ENCODE measurements around the gene PTPN12. TPM values are rescaled to one million over a fixed set of nuclear protein-coding genes. Genes with fewer than 3 reads are reported as not detected.

PTPN12 gene
- total RNA-seq, 1 donor: 17.0 TPM

GRCh38 chr7:77657427-77658224, 120.5 kb downstream of the PTPN12 start:
- DNase-seq (ENCODE audit: low read depth in 2 of 3, low spot score in 2 of 3): peak; percentile 6 to 75 (median 51)

DNA sequence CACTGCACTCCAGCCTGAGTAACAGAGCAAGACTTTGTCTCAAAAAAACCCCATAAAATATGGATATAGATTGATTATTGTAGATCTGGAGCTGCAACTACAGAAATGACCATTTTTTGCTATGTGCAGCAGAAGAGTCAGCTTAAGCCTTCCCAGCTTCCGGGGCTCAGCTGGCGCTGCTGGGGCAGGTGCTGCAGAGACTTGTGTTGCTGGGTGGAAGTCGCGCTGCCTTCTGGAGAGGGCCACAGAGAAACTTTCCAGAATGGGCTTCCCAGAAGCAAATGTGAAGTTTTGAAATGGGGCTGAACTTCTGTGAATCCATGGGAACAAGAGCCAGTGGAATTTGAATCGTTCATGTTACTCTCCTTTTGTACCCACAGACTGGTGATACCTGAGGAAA, 121.8 kb downstream of the PTPN12 start:
- no peak for DNase-seq (ENCODE audit: low read depth in 2 of 3, low spot score in 2 of 3)

- no peak for DNase-seq (ENCODE audit: low read depth in 2 of 3, low spot score in 2 of 3)
Measured at GRCh38 chr7:77661816-77662215, 124.7 kb downstream of the PTPN12 start.

- DNase-seq (ENCODE audit: low read depth in 2 of 3, low spot score in 2 of 3): no peak
Measured at GRCh38 chr7:77662869-77663268, 125.8 kb downstream of the PTPN12 start.

- no peak for DNase-seq (ENCODE audit: low read depth in 2 of 3, low spot score in 2 of 3)
Measured at GRCh38 chr7:77664715-77665114, 127.6 kb downstream of the PTPN12 start.

DNA sequence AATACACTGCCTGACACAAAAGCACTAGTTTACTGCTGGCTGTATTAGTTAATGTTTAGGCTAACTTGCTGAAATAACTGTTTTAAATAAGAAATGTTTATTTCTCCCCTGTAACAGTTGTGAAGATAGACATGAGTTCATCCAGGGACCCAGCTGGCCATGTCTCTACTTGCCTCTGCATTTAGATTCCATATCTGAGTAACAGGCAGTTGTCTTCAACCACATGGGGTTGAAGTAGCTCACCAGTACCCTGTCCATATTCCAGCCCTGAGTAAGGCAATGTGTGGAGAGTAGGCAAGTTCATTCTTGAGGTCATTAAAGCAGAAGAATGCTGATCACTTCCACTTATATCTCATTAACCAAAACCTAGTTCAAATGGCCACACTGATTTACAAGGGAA, 128.1 kb downstream of the PTPN12 start:
- no peak for DNase-seq (ENCODE audit: low read depth in 2 of 3, low spot score in 2 of 3)

DNA sequence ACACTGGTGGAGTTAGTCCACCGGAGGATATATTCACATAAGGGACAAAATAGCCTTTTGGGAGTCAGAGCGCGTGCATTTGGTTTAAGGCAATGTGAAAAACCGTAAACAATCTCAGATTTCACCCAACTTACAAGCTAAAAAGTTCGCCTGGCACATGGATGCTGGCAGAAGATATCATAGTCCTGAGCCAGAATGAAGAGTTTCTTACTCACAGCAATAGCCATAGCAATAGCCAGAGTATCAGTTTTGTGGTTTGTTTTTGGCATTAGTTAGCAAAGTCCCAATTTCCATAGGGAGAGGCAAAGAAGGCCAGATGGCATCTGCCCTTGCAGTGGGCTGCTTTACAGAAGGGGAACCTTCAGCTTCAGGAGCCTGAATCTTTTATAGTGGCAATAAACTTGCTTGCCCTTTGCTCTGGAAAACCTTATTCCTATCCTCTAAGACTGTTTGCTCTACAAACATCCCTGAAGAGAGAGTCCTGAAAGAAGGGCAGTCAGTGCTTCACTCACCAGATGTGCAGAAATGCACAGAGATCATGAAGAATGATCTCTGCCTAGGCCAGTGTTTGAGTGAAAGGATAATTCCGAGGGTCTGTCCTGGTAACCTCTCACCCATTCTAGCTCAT, 130.5 kb downstream of the PTPN12 start:
- no peak for DNase-seq (ENCODE audit: low read depth in 2 of 3, low spot score in 2 of 3)

DNA sequence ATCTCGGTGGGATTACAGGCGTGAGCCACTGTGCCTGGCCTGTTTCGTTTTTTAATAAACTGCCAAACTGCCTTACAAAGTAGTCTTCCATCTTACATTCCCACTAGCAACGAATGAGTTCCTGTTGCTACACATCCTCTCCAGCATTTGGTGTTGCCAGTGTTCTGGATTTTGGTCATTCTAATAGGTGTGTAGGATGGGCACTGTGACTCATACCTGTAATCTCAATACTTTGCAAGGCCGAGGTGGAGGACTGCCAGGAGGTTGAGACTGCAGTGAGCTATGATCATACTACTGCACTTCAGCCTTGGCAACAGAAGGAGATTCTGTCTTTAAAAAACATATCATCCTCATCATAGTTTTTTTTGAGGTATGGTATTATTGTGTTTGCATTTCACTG, 137.8 kb downstream of the PTPN12 start:
- no peak for DNase-seq (ENCODE audit: low read depth in 2 of 3, low spot score in 2 of 3)

- DNase-seq (ENCODE audit: low read depth in 2 of 3, low spot score in 2 of 3): no peak
Measured at GRCh38 chr7:77679608-77680007, 142.5 kb downstream of the PTPN12 start.

DNA sequence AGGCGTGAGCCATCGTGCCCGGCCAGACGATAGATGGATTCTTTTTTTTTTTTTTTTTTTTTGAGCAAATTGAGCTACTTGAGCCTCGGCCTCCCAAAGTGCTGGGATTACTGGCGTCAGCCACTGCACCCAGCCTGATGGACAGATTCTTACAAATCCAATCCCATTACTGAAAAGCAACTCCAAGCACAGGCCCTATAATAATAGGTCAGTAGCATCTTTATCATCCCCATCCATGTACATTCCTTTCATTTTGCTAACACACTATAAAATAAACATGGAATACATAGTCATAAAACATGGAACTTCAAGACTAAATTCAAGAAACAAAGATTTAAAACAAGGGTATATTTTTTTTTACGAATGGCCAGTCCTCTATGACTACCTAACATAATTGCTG, 143.2 kb downstream of the PTPN12 start:
- no peak for DNase-seq (ENCODE audit: low read depth in 2 of 3, low spot score in 2 of 3)

DNA sequence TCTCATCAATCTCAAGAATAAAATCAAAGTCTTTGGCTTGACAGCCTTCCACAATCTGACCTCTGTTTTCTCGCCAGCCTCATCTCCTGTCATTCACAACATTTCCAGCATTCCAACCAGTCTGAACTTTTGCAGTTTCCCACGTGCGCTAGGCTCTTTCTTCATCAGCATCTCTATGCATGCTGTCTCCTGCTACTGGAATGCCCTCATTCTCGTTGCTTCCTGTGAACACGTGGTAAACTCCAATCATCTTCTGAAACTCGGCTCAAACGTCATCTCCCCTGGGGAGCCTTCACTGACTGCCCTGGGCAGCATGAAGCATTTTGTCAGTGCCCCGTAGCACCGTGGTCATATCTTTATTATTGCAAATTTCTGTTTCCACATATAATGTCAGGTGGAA, 146.9 kb downstream of the PTPN12 start:
- DNase-seq (ENCODE audit: low read depth in 2 of 3, low spot score in 2 of 3): no peak

GRCh38 chr7:77685233-77685632, 148.1 kb downstream of the PTPN12 start:
- DNase-seq (ENCODE audit: low read depth in 2 of 3, low spot score in 2 of 3): peak in 1 of 3 donors; percentile 7

- no peak for DNase-seq (ENCODE audit: low read depth in 2 of 3, low spot score in 2 of 3)
Measured at GRCh38 chr7:77687100-77687746, 150.1 kb downstream of the PTPN12 start.

DNA sequence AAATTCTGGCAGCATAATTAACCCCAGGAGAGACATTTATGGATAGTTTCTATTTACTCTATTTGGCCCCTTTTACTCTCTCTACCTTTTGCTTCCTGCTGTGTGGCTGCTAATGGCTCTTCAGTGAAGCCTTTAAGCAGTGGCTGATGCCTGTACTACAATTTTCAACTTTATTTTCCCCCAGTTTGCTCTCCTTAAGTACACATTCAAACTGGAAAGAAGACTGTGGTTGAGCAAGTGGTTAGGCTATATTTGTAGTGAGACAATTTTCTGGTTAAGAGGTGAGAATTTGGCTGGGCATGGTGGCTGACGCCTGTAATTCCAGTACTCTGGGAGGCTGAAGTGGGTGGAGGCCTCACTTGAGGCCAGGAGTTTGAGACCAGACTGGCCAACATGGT, 150.7 kb downstream of the PTPN12 start:
- peak in 1 of 3 donors; percentile 17 for DNase-seq (ENCODE audit: low read depth in 2 of 3, low spot score in 2 of 3)

Other genes with a start within 250 kb of the PTPN12 start
- gene GSAP, start 120.9 kb upstream of the PTPN12 start, total RNA-seq: 17.2 TPM
- gene RSBN1L, start 159.2 kb downstream of the PTPN12 start, total RNA-seq: 17.0 TPM